Erythroblast (primary cell): ENCODE results near the gene RIC3.
A peak's percentile ranks its signal among the peaks of the same experiment; 100 is the strongest.

Source experiments
- DNase-seq, 2 experiments: peaks; one replicate each; lab custom pipeline; 2025; lab: John Stamatoyannopoulos, UW
- GATA1 ChIP-seq: IDR thresholded peaks from 2 replicates; pipeline ENCODE4 v1.6.1; 2011; ENCODE audit warnings: low read depth, mild to moderate bottlenecking, control low read depth, low read length, moderate library complexity
- POLR2A ChIP-seq: IDR thresholded peaks from 2 replicates; pipeline ENCODE4 v1.6.1; 2011; ENCODE audit warnings: mild to moderate bottlenecking, low read length

RIC3 gene

GRCh38 chr11:8067929-8068575 is 100.8 kb downstream of the RIC3 start:
- DNase-seq: no peak
- TF ChIP-seq POLR2A (no peak), GATA1 (no peak)

DNA sequence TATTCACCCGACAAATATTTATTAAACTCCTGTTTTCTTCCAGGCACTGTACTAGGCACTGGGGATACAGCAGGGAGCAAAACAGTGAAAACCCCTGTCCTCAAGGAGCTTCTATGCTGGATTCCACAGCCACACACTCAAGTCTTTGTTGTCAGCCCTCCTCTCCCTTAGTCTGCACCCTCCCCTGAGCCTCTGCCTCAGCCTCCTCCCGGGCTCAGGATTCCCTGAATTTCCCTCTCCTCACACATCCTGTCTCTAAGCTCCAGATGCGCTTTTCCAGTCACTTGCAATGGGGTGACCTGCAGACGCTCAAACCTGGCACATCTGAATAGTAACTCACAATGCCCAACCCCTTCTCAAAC is 101.3 kb downstream of the RIC3 start:
- TF ChIP-seq POLR2A (no peak), GATA1 (no peak)
- DNase-seq: no peak

- no peak for DNase-seq
- TF ChIP-seq GATA1: no peak
- no peak for TF ChIP-seq POLR2A
Measured at GRCh38 chr11:8066911-8067455, 101.8 kb downstream of the RIC3 start.

- no peak for DNase-seq
- TF ChIP-seq POLR2A: no peak
- TF ChIP-seq GATA1: no peak
Measured at GRCh38 chr11:8066036-8066910, 102.6 kb downstream of the RIC3 start.

DNA sequence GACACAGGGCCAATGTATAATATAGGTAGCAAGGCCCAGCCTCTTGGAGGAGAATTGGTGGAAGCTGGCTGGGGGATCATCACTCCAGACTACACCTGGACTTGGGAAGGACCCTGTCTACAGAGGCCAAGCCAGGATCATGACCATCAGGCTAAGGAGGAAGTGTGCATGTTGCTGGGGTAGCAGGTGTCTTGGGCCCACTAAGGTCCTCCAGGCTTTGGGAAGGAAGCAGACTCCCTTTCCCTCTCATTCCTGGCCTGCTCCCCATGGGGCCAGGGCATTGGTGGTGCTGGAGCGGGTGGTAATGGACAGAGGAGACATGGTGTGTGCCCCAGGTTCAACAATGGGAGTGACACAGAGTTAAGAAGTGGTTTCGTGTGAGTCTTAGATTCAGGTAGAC is 103.8 kb downstream of the RIC3 start:
- DNase-seq: no peak
- TF ChIP-seq POLR2A (no peak), GATA1 (no peak)

DNA sequence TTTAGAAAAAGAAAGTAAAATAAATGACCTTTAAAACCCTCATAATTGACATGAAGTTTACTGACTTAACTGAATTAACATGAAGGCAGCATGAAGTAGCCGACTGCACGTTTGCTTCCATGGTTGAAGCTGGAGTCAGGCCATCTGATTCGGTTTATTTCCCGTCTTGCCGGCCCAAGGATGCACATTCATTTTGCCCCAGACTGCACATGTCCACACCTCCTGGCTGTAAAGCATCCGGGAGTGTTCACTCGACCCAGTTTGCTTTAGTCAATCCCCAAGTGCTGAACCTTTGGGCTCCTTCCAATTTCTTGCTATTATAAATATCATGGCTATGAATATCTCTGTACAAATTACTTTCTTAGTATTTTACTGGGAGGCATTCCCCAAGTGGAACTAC is 105.5 kb downstream of the RIC3 start:
- TF ChIP-seq GATA1: no peak
- TF ChIP-seq POLR2A: no peak

GRCh38 chr11:8062781-8063257 is 106.0 kb downstream of the RIC3 start:
- no peak for TF ChIP-seq GATA1
- no peak for TF ChIP-seq POLR2A

More for the DNA sequence above, 105.5 kb downstream of the RIC3 start:
- DNase-seq: no peak

GRCh38 chr11:8061555-8062428 is 107.0 kb downstream of the RIC3 start:
- no peak for DNase-seq
- TF ChIP-seq POLR2A (no peak), GATA1 (no peak)

More at GRCh38 chr11:8062781-8063257, 106.0 kb downstream of the RIC3 start:
- DNase-seq: no peak

DNA sequence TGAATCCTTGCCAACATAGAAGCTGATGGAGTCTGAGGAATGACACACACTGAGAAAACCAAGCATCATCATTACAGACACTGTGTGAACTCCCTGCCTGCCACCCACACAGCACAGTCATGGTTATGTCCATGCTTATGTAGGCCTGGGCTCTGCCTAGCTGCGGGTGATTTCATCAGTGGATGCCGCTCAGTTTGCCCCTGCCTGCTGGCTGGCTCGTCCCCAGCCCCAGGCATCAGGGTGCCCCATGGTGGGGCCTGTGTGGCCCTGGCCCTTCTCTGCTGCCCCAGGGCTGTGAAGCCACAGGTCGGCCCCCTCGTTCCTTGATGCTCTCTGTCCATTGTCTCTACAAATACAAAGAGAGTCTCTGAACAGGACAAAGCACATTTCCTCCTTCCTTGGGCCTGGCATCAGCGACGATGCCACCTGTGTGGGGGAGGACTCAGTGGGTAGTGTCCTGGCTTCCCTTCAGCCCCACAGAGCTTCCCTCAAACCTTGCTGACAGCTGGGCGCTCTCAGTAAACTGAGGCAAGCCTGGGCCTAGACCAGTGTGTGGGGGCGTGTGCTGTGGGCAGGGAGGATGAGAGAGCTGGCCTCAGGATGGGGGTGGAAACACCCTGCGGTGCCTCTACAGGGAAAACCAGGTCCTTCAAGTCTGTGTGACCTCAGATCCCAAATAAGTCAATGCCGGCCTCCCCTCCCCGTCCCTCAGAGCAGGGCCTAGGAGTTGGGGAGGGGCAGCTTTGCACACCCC is 107.8 kb downstream of the RIC3 start:
- no peak for DNase-seq

DNA sequence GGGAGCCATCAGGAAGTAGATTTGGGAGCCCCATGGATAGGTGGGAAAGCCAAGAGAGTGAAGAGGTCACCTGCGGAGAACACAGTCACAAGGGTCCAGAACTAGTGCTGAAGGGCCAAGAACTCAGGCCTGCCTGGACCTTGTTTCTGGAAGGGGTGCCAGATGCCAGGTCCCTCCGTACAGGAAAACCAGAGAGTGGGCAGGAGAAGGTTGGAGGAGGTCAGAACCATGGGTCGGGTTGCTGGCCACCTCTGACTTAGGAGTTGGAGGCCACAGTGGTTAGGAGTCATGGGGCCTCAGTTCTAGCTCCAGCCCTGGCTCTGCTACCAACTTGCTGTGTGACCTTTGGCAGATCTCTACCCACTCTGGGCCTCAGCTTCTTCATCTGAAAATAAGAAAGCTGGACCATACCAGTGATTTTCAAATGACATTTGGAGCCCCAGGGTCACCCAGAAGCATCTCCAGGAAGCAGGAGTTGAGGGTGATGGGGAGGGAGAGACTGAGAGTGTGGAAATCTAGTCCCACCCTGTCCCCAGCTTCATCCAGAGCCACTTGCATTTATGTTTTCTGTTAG is 108.6 kb downstream of the RIC3 start:
- DNase-seq: no peak
- TF ChIP-seq POLR2A: no peak
- TF ChIP-seq GATA1: no peak

More for the DNA sequence above, 107.8 kb downstream of the RIC3 start:
- TF ChIP-seq POLR2A (no peak), GATA1 (no peak)

- DNase-seq: peak in 1 of 2 experiments; percentile 7
- TF ChIP-seq POLR2A (no peak), GATA1 (no peak)
Measured at GRCh38 chr11:8059571-8060011, 109.2 kb downstream of the RIC3 start.

DNA sequence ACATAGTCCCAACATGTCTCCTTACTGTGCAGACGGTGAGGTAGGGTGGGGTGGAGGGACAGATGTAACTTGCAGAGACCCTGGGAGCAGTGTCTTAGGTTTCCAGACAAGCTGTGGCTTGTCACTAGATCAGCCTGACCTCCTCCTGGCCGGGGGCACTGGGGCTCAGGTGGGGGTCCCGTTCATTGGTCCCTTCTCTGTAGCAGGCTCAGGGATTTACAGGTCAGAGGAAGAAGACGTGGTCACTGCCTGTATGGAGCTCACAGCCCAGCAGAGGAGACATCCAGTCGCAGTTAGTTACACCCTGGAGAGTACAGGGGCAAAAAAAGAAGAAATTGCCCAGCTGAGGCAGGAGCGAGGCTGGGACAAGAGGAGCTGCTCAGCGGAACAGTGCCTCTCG is 109.8 kb downstream of the RIC3 start:
- TF ChIP-seq POLR2A (no peak), GATA1 (no peak)
- no peak for DNase-seq

DNA sequence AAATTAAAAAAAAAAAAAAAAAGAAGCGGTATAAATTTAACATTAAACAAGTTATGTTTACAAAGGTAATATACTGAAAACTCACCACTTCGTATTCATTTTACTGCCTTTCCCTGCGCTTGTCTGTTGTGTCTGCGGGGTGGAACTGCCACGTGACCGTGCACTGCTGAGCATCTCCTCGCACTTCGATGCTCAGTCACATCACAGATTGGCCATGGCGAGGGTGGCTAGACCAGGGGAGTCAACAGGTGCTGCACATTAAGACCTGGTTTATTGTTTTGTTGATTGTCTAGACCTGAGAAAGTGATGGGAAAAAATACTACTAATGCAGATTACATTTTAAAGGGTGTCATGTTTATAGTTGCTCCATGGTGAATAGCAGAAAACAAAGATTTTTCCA is 110.6 kb downstream of the RIC3 start:
- TF ChIP-seq POLR2A: no peak
- TF ChIP-seq GATA1: no peak
- no peak for DNase-seq
